ENCODE results near the gene TMEM135.

Gene TMEM135

GRCh38 chr11:87137711-87138110 lies 100.0 kb downstream of the TMEM135 start:
- TF ChIP-seq USF1 (IDR thresholded peaks at IDR 0.05) (no peak), EGR1 (IDR thresholded peaks at IDR 0.05) (no peak), FOXM1 (IDR thresholded peaks at IDR 0.05; ENCODE audit: borderline replicate concordance, low read depth) (no peak), TAF1 (IDR thresholded peaks at IDR 0.05; ENCODE audit: low read depth) (no peak), ZBTB7A (IDR thresholded peaks at IDR 0.05; ENCODE audit: low read depth) (no peak), YY1 (IDR thresholded peaks at IDR 0.05; ENCODE audit: low read depth) (no peak), NFIC (IDR thresholded peaks at IDR 0.05) (no peak), TCF12 (IDR thresholded peaks at IDR 0.05; ENCODE audit: low read depth) (no peak), CREB1 (IDR thresholded peaks at IDR 0.05; ENCODE audit: low read depth) (no peak), RAD21 (IDR thresholded peaks at IDR 0.05; ENCODE audit: low read depth) (no peak)

- TF ChIP-seq RAD21 (IDR thresholded peaks at IDR 0.05; ENCODE audit: low read depth) (no peak), CREB1 (IDR thresholded peaks at IDR 0.05; ENCODE audit: low read depth) (no peak)
These were observed 101.7 kb downstream of the TMEM135 start for GRCh38 chr11:87139475-87139874.

- no peak for TF ChIP-seq YY1 (IDR thresholded peaks at IDR 0.05; ENCODE audit: low read depth)
- TF ChIP-seq REST (IDR thresholded peaks at IDR 0.05; ENCODE audit: low read depth), result no peak
- no peak for TF ChIP-seq MAX (IDR thresholded peaks at IDR 0.05)
- no peak for TF ChIP-seq RAD21 (IDR thresholded peaks at IDR 0.05; ENCODE audit: low read depth)
- no peak for TF ChIP-seq ZBTB7A (IDR thresholded peaks at IDR 0.05; ENCODE audit: low read depth)
- TF ChIP-seq CREB1 (IDR thresholded peaks at IDR 0.05; ENCODE audit: low read depth), result no peak
- no peak for TF ChIP-seq EGR1 (IDR thresholded peaks at IDR 0.05)
- TF ChIP-seq EP300 (IDR thresholded peaks at IDR 0.05; ENCODE audit: borderline replicate concordance), result no peak
- no peak for TF ChIP-seq FOXM1 (IDR thresholded peaks at IDR 0.05; ENCODE audit: borderline replicate concordance, low read depth)
- TF ChIP-seq USF1 (IDR thresholded peaks at IDR 0.05), result no peak
- no peak for TF ChIP-seq TAF1 (IDR thresholded peaks at IDR 0.05; ENCODE audit: low read depth)
- TF ChIP-seq NFIC (IDR thresholded peaks at IDR 0.05), result no peak
- TF ChIP-seq TCF12 (IDR thresholded peaks at IDR 0.05; ENCODE audit: low read depth), result no peak
- no peak for TF ChIP-seq TEAD4 (IDR thresholded peaks at IDR 0.05)
- TF ChIP-seq CEBPB (IDR thresholded peaks at IDR 0.05), result no peak
These were observed 103.6 kb downstream of the TMEM135 start for GRCh38 chr11:87141322-87141721.

GRCh38 chr11:87141980-87142514 lies 104.3 kb downstream of the TMEM135 start:
- TF ChIP-seq ZBTB7A (IDR thresholded peaks at IDR 0.05; ENCODE audit: low read depth), result no peak
- TF ChIP-seq TCF12 (IDR thresholded peaks at IDR 0.05; ENCODE audit: low read depth), result no peak
- no peak for TF ChIP-seq CREB1 (IDR thresholded peaks at IDR 0.05; ENCODE audit: low read depth)
- TF ChIP-seq NFIC (IDR thresholded peaks at IDR 0.05), result no peak
- TF ChIP-seq YY1 (IDR thresholded peaks at IDR 0.05; ENCODE audit: low read depth), result no peak
- no peak for TF ChIP-seq MAX (IDR thresholded peaks at IDR 0.05)
- no peak for TF ChIP-seq EGR1 (IDR thresholded peaks at IDR 0.05)
- no peak for TF ChIP-seq CEBPB (IDR thresholded peaks at IDR 0.05)
- TF ChIP-seq USF1 (IDR thresholded peaks at IDR 0.05), result no peak

- no peak for TF ChIP-seq TEAD4 (IDR thresholded peaks at IDR 0.05)
- no peak for TF ChIP-seq TAF1 (IDR thresholded peaks at IDR 0.05; ENCODE audit: low read depth)
- TF ChIP-seq EGR1 (IDR thresholded peaks at IDR 0.05), result no peak
- no peak for TF ChIP-seq CREB1 (IDR thresholded peaks at IDR 0.05; ENCODE audit: low read depth)
- no peak for TF ChIP-seq YY1 (IDR thresholded peaks at IDR 0.05; ENCODE audit: low read depth)
- TF ChIP-seq CEBPB (IDR thresholded peaks at IDR 0.05), result no peak
- TF ChIP-seq REST (IDR thresholded peaks at IDR 0.05; ENCODE audit: low read depth), result no peak
- no peak for TF ChIP-seq USF1 (IDR thresholded peaks at IDR 0.05)
- no peak for TF ChIP-seq ZBTB7A (IDR thresholded peaks at IDR 0.05; ENCODE audit: low read depth)
- TF ChIP-seq EP300 (IDR thresholded peaks at IDR 0.05; ENCODE audit: borderline replicate concordance), result no peak
- TF ChIP-seq FOXM1 (IDR thresholded peaks at IDR 0.05; ENCODE audit: borderline replicate concordance, low read depth), result no peak
- no peak for TF ChIP-seq TCF12 (IDR thresholded peaks at IDR 0.05; ENCODE audit: low read depth)
These were observed 104.9 kb downstream of the TMEM135 start for GRCh38 chr11:87142594-87142993.
